Neural cell (in vitro differentiated cells): ENCODE results near the gene USP40. TPM values are rescaled to one million over a fixed set of nuclear protein-coding genes. Genes with fewer than 3 reads are reported as not detected.

Source experiments
- H2AFZ ChIP-seq: fragments of 200-600, 300-800 bp; sonication (generic), shearing (Covaris generic); 2 replicates; pipeline ENCODE4 v1.6.0; 2014; ENCODE audit warnings: low read depth, mild to moderate bottlenecking, antibody characterized with exemption, low read length, moderate library complexity
- H3F3A ChIP-seq: fragments of 200-600 bp; shearing (Covaris generic); 2 replicates; pipeline ENCODE4 v1.6.1; 2016; ENCODE audit warnings: mild to moderate bottlenecking, moderate library complexity, mixed read lengths, antibody characterized with exemption, low read length; ENCODE audit not compliant: insufficient read depth, poor library complexity, severe bottlenecking
- H3K27ac ChIP-seq: fragments of 200-600, 300-800 bp; sonication (generic), shearing (Covaris generic); 2 replicates; pipeline ENCODE4 v1.5.1; 2014; ENCODE audit warnings: mild to moderate bottlenecking, low read length, moderate library complexity
- H3K27me3 ChIP-seq: fragments of 300-800, 200-600 bp; sonication (generic), shearing (Covaris generic); 2 replicates; pipeline ENCODE4 v1.6.0; 2014; ENCODE audit warnings: mild to moderate bottlenecking, low read depth, low read length, moderate library complexity; ENCODE audit not compliant: insufficient read depth
- H3K36me3 ChIP-seq: fragments of 300-800, 200-600 bp; sonication (generic), shearing (Covaris generic); 2 replicates; pipeline ENCODE4 v1.5.1; 2014; ENCODE audit warnings: mild to moderate bottlenecking, antibody characterized with exemption, low read length, moderate library complexity; ENCODE audit not compliant: insufficient read depth
- H3K4me2 ChIP-seq: fragments of 300-800, 200-600 bp; sonication (generic), shearing (Covaris generic); 2 replicates; pipeline ENCODE4 v1.6.0; 2014; ENCODE audit warnings: mild to moderate bottlenecking, low read length
- H3K4me3 ChIP-seq: fragments of 300-800, 200-600 bp; sonication (generic), shearing (Covaris generic); 2 replicates; pipeline ENCODE4 v1.5.1; 2014; ENCODE audit warnings: mild to moderate bottlenecking, low read length, moderate library complexity
- H3K79me2 ChIP-seq: fragments of 200-600 bp; shearing (Covaris generic); replicated peaks from 2 replicates; pipeline ENCODE4 v1.6.0; 2014; ENCODE audit warnings: mild to moderate bottlenecking, low read length, moderate library complexity; ENCODE audit not compliant: insufficient read depth
- H3K9ac ChIP-seq: fragments of 300-800, 200-600 bp; sonication (generic), shearing (Covaris generic); 2 replicates; pipeline ENCODE4 v1.6.1; 2016; ENCODE audit warnings: mild to moderate bottlenecking, low read length, mixed read lengths
- H3K9me2 ChIP-seq: fragments of 200-600 bp; shearing (Covaris generic); 2 replicates; pipeline ENCODE4 v1.6.1; 2016; ENCODE audit warnings: mild to moderate bottlenecking, low read length, mixed read lengths; ENCODE audit not compliant: insufficient read depth
- H3K9me3 ChIP-seq: fragments of 200-600, 300-800 bp; sonication (generic), shearing (Covaris generic); 2 replicates; pipeline ENCODE4 v1.6.1; 2016; ENCODE audit warnings: mild to moderate bottlenecking, mixed run types, low read length, moderate library complexity, mixed read lengths
- H4K20me1 ChIP-seq: fragments of 200-600 bp; shearing (Covaris generic); 2 replicates; pipeline ENCODE4 v1.6.1; 2016; ENCODE audit warnings: mild to moderate bottlenecking, mixed run types; ENCODE audit not compliant: insufficient read depth
- CTCF ChIP-seq: fragments of 450-650 bp; IDR thresholded peaks from 2 replicates; pipeline ENCODE4 v1.5.1; 2014; ENCODE audit warnings: antibody characterized with exemption, mild to moderate bottlenecking, moderate library complexity; ENCODE audit not compliant: poor library complexity, severe bottlenecking
- EP300 ChIP-seq: fragments of 450-650 bp; conservative IDR thresholded peaks from 2 replicates; pipeline ENCODE4 v1.6.1; 2014; ENCODE audit warnings: antibody characterized with exemption, mild to moderate bottlenecking, moderate library complexity; ENCODE audit not compliant: poor library complexity, severe bottlenecking
- EZH2 ChIP-seq: fragments of 200-600, 300-800 bp; shearing (Covaris generic), sonication (generic); IDR thresholded peaks from 2 replicates; pipeline ENCODE4 v1.6.1; 2014; ENCODE audit warnings: antibody characterized with exemption, low read length, borderline replicate concordance, mild to moderate bottlenecking; ENCODE audit not compliant: insufficient read depth, poor library complexity, severe bottlenecking
- MXI1 ChIP-seq: fragments of 450-650 bp; conservative IDR thresholded peaks from 2 replicates; pipeline ENCODE4 v1.6.1; 2014; ENCODE audit warnings: antibody characterized with exemption, mild to moderate bottlenecking; ENCODE audit not compliant: poor library complexity, severe bottlenecking
- POLR2AphosphoS5 ChIP-seq: IDR thresholded peaks from 2 replicates; pipeline ENCODE4 v1.6.1; 2012
- RAD21 ChIP-seq: fragments of 450-650 bp; conservative IDR thresholded peaks from 2 replicates; pipeline ENCODE4 v1.6.1; 2014; ENCODE audit warnings: antibody characterized with exemption, mild to moderate bottlenecking, moderate library complexity
- REST ChIP-seq: IDR thresholded peaks from 2 replicates; pipeline ENCODE4 v1.6.1; 2012; ENCODE audit warnings: borderline replicate concordance
- SMC3 ChIP-seq: fragments of 450-650 bp; conservative IDR thresholded peaks from 2 replicates; pipeline ENCODE4 v1.6.1; 2014; ENCODE audit warnings: antibody characterized with exemption, mild to moderate bottlenecking, moderate library complexity; ENCODE audit not compliant: poor library complexity
- TAF1 ChIP-seq: IDR thresholded peaks from 2 replicates; pipeline ENCODE4 v1.6.1; 2012; ENCODE audit warnings: low read depth
- polyA plus RNA-seq: library from polyadenylated mRNA; depleted of rRNA; stranded (reverse); fragments of >200 nt; gene quantifications from 2 replicates; pipeline ENCODE4 v1.2.3, GENCODE V29; 2014

Gene USP40
- polyA plus RNA-seq, 1 donor from 2014 or later = 33.3 TPM

- Histone ChIP-seq H3K9me2 (no peaks in the 10 kb centered on the region), H3K4me3 (no peak overlapping the region), H2AFZ (no peak overlapping the region), H3K79me2 (no peaks in the 10 kb centered on the region), H3K9me3 (no peaks in the 10 kb centered on the region), H4K20me1 (no peaks in the 10 kb centered on the region), H3K27ac (no peak overlapping the region), H3K9ac (no peak overlapping the region), H3K4me2 (no peak overlapping the region), H3K27me3 (no peaks in the 10 kb centered on the region), H3F3A (no peaks in the 10 kb centered on the region), H3K36me3 (no peaks in the 10 kb centered on the region)
- TF ChIP-seq POLR2AphosphoS5 (no peak), EP300 (no peak), CTCF (no peak), REST (no peak), TAF1 (no peak), RAD21 (no peak), EZH2 (no peak), SMC3 (no peak), MXI1 (no peak)
These were observed 125.2 kb downstream of the USP40 start for GRCh38 chr2:233441161-233442027.

DNA sequence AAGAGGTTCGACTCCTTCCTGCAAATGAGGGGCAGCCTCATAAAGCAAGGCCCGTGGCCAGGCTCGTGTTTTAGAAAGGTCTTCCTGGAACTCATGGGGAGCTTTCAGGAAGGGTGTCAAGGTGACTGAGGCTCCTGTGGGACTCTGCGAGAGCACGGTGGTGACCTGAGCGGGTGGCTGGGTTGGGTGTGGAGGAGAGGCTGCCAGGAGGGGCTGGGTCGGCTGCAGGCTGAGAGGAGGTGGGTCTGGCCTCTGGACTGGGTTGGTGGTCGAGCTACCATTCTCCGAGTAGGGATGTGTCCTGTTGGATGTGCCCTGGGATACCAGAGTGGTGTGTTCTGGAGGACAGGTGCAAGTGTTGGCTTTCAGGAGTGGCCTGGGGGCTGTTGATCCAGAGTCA is 125.9 kb downstream of the USP40 start:
- Histone ChIP-seq H2AFZ (no peak overlapping the region), H3K9me2 (no peaks in the 10 kb centered on the region), H3K27me3 (no peaks in the 10 kb centered on the region), H3K27ac (no peak overlapping the region), H3K4me3 (no peak overlapping the region), H3K9ac (no peak overlapping the region), H3K9me3 (no peaks in the 10 kb centered on the region), H3K4me2 (no peak overlapping the region), H3K36me3 (no peaks in the 10 kb centered on the region), H3K79me2 (no peaks in the 10 kb centered on the region), H3F3A (no peaks in the 10 kb centered on the region), H4K20me1 (no peaks in the 10 kb centered on the region)
- TF ChIP-seq TAF1 (no peak), EP300 (no peak), POLR2AphosphoS5 (no peak), CTCF (no peak), EZH2 (no peak), REST (no peak), RAD21 (no peak), SMC3 (no peak), MXI1 (no peak)
